Endothelial cell of hepatic sinusoid (primary cell): ENCODE results near the gene PRKAG2.

Source experiments
- in situ Hi-C: cut with HindIII; loops from 2 replicates; pipeline ENCODE4 v1.10.0; 2017; ENCODE audit warnings: low sequenced_read_pairs

PRKAG2 gene

GRCh38 chr7:151822541-151823181, 54.3 kb downstream of the PRKAG2 start:
- in situ Hi-C loops: no loop called here

- in situ Hi-C loops: no loop called here
Observed at GRCh38 chr7:151821806-151822540, 54.9 kb downstream of the PRKAG2 start.

GRCh38 chr7:151821226-151821625, 55.7 kb downstream of the PRKAG2 start:
- in situ Hi-C loops: no loop called here

GRCh38 chr7:151820491-151821105, 56.3 kb downstream of the PRKAG2 start:
- in situ Hi-C loops: no loop called here

- in situ Hi-C loops: no loop called here
Observed at GRCh38 chr7:151819866-151820265, 57.0 kb downstream of the PRKAG2 start.

GRCh38 chr7:151818674-151819519, 58.0 kb downstream of the PRKAG2 start:
- in situ Hi-C loops: no loop called here

GRCh38 chr7:151817981-151818673, 58.8 kb downstream of the PRKAG2 start:
- in situ Hi-C loops: no loop called here

- in situ Hi-C loops: no loop called here
Observed at GRCh38 chr7:151817315-151817690, 59.6 kb downstream of the PRKAG2 start.

- in situ Hi-C loops: no loop called here
Observed at GRCh38 chr7:151816562-151817314, 60.2 kb downstream of the PRKAG2 start.

GRCh38 chr7:151815419-151815818, 61.5 kb downstream of the PRKAG2 start:
- in situ Hi-C loops: no loop called here

- in situ Hi-C loops: no loop called here
Observed at GRCh38 chr7:151814400-151815009, 62.4 kb downstream of the PRKAG2 start.

- in situ Hi-C loops: no loop called here
Observed at GRCh38 chr7:151813997-151814396, 62.9 kb downstream of the PRKAG2 start.

GRCh38 chr7:151813445-151813844, 63.5 kb downstream of the PRKAG2 start:
- in situ Hi-C loops: no loop called here

GRCh38 chr7:151812967-151813366, 63.9 kb downstream of the PRKAG2 start:
- in situ Hi-C loops: no loop called here

GRCh38 chr7:151810441-151811232, 66.3 kb downstream of the PRKAG2 start:
- in situ Hi-C loops: no loop called here

- in situ Hi-C loops: no loop called here
Observed at GRCh38 chr7:151809864-151810170, 67.1 kb downstream of the PRKAG2 start.

GRCh38 chr7:151809146-151809863, 67.6 kb downstream of the PRKAG2 start:
- in situ Hi-C loops: no loop called here

GRCh38 chr7:151808400-151809145, 68.3 kb downstream of the PRKAG2 start:
- in situ Hi-C loops: no loop called here
